HL-60 (cell line): ENCODE data around the gene GREB1.

ENCODE experiments used
- GABPA ChIP-seq: IDR thresholded peaks from 2 replicates; pipeline ENCODE4 v1.6.1; 2012; ENCODE audit warnings: low read depth
- POLR2AphosphoS5 ChIP-seq: IDR thresholded peaks from 2 replicates; pipeline ENCODE4 v1.6.1; 2012; ENCODE audit warnings: low read depth
- SPI1 ChIP-seq: IDR thresholded peaks from 2 replicates; pipeline ENCODE4 v1.6.1; 2012; ENCODE audit warnings: low read depth, mild to moderate bottlenecking, borderline replicate concordance
- TF ChIP-seq, protein P1 (sequence below): IDR thresholded peaks from one replicate; pipeline ENCODE4 v1.5.1; 2011; ENCODE audit warnings: low read length, control low read depth, inconsistent platforms; ENCODE audit not compliant: insufficient read depth
- TF ChIP-seq, protein P2 (sequence below): IDR thresholded peaks from 2 replicates; pipeline ENCODE4 v1.6.1; 2012; ENCODE audit warnings: low read depth; ENCODE audit not compliant: insufficient replicate concordance

DNA sequence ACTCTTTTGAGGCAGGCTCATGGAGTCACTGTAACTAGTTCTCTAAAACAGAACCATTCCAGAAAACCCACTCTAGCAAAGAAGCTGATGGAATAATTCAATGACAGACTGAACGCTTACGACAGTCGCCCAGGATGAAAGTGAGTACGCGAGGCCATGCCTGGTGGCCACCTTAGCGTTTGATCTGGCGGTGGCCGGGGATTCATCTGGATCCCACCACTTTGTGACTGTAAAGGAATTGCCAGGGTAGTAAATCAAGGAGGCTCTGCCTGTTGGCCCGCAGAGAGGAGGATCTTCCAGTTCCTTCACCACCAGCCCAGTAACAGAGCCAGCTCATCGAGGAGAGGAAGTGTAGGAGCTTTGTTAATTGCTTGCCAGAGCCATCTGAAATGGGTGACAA lies 34.6 kb downstream of the GREB1 start:
- TF ChIP-seq, protein P1, sequence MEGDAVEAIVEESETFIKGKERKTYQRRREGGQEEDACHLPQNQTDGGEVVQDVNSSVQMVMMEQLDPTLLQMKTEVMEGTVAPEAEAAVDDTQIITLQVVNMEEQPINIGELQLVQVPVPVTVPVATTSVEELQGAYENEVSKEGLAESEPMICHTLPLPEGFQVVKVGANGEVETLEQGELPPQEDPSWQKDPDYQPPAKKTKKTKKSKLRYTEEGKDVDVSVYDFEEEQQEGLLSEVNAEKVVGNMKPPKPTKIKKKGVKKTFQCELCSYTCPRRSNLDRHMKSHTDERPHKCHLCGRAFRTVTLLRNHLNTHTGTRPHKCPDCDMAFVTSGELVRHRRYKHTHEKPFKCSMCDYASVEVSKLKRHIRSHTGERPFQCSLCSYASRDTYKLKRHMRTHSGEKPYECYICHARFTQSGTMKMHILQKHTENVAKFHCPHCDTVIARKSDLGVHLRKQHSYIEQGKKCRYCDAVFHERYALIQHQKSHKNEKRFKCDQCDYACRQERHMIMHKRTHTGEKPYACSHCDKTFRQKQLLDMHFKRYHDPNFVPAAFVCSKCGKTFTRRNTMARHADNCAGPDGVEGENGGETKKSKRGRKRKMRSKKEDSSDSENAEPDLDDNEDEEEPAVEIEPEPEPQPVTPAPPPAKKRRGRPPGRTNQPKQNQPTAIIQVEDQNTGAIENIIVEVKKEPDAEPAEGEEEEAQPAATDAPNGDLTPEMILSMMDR = no peak
- TF ChIP-seq POLR2AphosphoS5 = no peak
- TF ChIP-seq, protein P2, sequence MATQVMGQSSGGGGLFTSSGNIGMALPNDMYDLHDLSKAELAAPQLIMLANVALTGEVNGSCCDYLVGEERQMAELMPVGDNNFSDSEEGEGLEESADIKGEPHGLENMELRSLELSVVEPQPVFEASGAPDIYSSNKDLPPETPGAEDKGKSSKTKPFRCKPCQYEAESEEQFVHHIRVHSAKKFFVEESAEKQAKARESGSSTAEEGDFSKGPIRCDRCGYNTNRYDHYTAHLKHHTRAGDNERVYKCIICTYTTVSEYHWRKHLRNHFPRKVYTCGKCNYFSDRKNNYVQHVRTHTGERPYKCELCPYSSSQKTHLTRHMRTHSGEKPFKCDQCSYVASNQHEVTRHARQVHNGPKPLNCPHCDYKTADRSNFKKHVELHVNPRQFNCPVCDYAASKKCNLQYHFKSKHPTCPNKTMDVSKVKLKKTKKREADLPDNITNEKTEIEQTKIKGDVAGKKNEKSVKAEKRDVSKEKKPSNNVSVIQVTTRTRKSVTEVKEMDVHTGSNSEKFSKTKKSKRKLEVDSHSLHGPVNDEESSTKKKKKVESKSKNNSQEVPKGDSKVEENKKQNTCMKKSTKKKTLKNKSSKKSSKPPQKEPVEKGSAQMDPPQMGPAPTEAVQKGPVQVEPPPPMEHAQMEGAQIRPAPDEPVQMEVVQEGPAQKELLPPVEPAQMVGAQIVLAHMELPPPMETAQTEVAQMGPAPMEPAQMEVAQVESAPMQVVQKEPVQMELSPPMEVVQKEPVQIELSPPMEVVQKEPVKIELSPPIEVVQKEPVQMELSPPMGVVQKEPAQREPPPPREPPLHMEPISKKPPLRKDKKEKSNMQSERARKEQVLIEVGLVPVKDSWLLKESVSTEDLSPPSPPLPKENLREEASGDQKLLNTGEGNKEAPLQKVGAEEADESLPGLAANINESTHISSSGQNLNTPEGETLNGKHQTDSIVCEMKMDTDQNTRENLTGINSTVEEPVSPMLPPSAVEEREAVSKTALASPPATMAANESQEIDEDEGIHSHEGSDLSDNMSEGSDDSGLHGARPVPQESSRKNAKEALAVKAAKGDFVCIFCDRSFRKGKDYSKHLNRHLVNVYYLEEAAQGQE = no peak
- no peak for TF ChIP-seq GABPA
- TF ChIP-seq SPI1 = no peak
